SU-DHL-6 (cell line): ENCODE data around the gene FBXW8.

Experiments used
- H2AFZ ChIP-seq: fragments of 200-600 bp; sonication (generic); 2 replicates; pipeline ENCODE4 v1.6.1; 2014; ENCODE audit warnings: low read depth, mild to moderate bottlenecking, moderate library complexity, mixed read lengths, antibody characterized with exemption, low read length; ENCODE audit not compliant: severe bottlenecking
- H3F3A ChIP-seq: fragments of 200-600 bp; shearing (Covaris generic); 2 replicates; pipeline ENCODE4 v1.6.0; 2016; ENCODE audit warnings: antibody characterized with exemption, mild to moderate bottlenecking; ENCODE audit not compliant: insufficient read depth
- H3K27ac ChIP-seq: fragments of 200-600 bp; sonication (generic); 2 replicates; pipeline ENCODE4 v1.5.1; 2016; ENCODE audit warnings: low read depth, mild to moderate bottlenecking, low read length, moderate library complexity, mixed read lengths
- H3K27me3 ChIP-seq: fragments of 200-600 bp; sonication (generic), shearing (Covaris generic); 2 replicates; pipeline ENCODE4 v1.6.0; 2014; ENCODE audit warnings: mild to moderate bottlenecking, low read length
- H3K36me3 ChIP-seq: fragments of 200-600 bp; sonication (generic); 2 replicates; pipeline ENCODE4 v1.6.1; 2014; ENCODE audit warnings: mild to moderate bottlenecking, low read length, mixed read lengths
- H3K4me2 ChIP-seq: fragments of 300-600, 200-600 bp; shearing (Covaris generic), sonication (generic); 2 replicates; pipeline ENCODE4 v1.6.0; 2014; ENCODE audit warnings: low read length, low read depth, mild to moderate bottlenecking; ENCODE audit not compliant: poor library complexity, severe bottlenecking
- H3K4me3 ChIP-seq: fragments of 200-600 bp; sonication (generic); 2 replicates; pipeline ENCODE4 v1.5.1; 2014; ENCODE audit warnings: antibody characterized with exemption, low read length, mild to moderate bottlenecking, mixed read lengths; ENCODE audit not compliant: insufficient read depth, poor library complexity, severe bottlenecking
- H3K79me2 ChIP-seq: fragments of 200-600 bp; sonication (generic); 2 replicates; pipeline ENCODE4 v1.6.1; 2014; ENCODE audit warnings: mild to moderate bottlenecking, low read length, moderate library complexity; ENCODE audit not compliant: insufficient read depth
- H3K9ac ChIP-seq: fragments of 200-600 bp; sonication (generic); 2 replicates; pipeline ENCODE4 v1.7.0; 2014; ENCODE audit warnings: mild to moderate bottlenecking, low read length
- H3K9me2 ChIP-seq: fragments of 200-600 bp; sonication (generic); replicated peaks from 2 replicates; pipeline ENCODE4 v1.6.1; 2014; ENCODE audit warnings: low read length; ENCODE audit not compliant: insufficient read depth
- H3K9me3 ChIP-seq: fragments of 200-600 bp; sonication (generic); 2 replicates; pipeline ENCODE4 v1.6.1; 2014; ENCODE audit warnings: low read length, mixed read lengths; ENCODE audit not compliant: insufficient read depth
- H4K20me1 ChIP-seq: fragments of 200-600 bp; sonication (generic); 2 replicates; pipeline ENCODE4 v1.6.1; 2014; ENCODE audit warnings: low read depth, mild to moderate bottlenecking, antibody characterized with exemption, low read length, moderate library complexity, mixed read lengths
- EZH2phosphoT487 ChIP-seq: fragments of 200-600 bp; sonication (generic), shearing (Covaris generic); conservative IDR thresholded peaks from 2 replicates; pipeline ENCODE4 v1.6.1; 2018; ENCODE audit warnings: mild to moderate bottlenecking, antibody characterized with exemption, low read length, moderate library complexity, mixed read lengths
- TF ChIP-seq, protein P1 (sequence below): fragments of 200-600 bp; sonication (generic); IDR thresholded peaks from one replicate; pipeline ENCODE4 v1.5.1; 2017; ENCODE audit warnings: antibody characterized with exemption, mild to moderate bottlenecking, low read length, moderate library complexity; ENCODE audit not compliant: insufficient read depth, poor library complexity, severe bottlenecking

Gene FBXW8

DNA sequence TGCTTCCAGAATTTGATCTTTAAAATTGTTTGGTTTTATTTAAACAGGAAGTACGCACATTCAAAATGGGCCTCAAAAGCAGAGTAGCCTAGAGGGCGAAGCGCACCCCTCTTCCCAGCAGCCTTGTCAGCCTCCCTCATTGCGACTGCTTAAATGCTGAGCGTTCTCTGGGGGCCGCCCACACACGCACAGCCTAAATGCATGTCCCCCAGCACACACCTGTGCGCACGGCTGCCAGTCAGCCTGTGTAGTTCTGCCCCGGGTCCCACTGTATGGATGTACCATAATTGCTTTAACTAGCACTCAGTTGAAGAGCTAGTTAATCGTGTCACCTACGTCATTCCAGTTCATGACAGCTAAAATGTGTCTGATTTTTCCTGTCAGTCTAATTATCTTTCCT lies 109.1 kb downstream of the FBXW8 start:
- no peak overlapping the region for H3K9ac ChIP-seq
- peaks cover 12% of the 10 kb centered on the region for H3K36me3 ChIP-seq

DNA sequence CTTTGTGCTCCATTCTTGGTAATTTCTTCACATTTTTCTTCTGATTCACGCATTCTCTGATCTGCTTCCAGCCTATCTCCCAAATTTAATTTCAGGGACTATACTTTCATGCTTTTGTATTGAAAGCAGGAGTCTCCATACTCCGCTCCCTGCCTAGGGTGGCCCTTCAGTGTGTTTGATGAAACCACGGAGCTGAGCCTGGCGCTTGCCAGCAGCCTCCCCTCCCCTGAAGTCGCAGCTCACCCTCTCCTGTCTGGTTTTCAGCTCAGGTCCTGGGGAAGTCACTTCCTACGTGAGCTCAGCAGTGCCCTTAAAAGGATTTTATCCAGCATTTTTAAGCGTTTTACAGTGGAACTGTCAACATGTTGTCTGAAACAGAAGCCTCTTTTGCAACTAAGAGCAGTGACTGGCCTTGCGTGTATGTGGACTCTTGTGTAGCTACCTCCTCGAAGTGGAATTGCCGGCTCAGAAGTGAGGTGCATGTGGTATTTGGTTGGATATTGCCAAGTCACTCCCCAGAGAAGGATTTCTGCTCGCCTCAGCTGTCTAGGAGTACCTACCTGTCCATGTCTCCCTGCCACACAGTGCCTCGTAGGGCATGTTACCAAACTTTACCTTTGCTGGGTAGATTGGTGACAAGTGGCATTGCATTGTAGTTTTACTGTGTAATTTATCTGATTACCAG lies 109.9 kb downstream of the FBXW8 start:
- Histone ChIP-seq H3K36me3 (peaks cover 7% of the 10 kb centered on the region), H2AFZ (no peak overlapping the region), H3K27me3 (no peaks in the 10 kb centered on the region), H3K9me2 (no peaks in the 10 kb centered on the region), H3K27ac (no peak overlapping the region), H3K9ac (no peak overlapping the region), H3F3A (no peaks in the 10 kb centered on the region), H3K4me3 (no peak overlapping the region), H3K4me2 (no peak overlapping the region), H3K9me3 (no peaks in the 10 kb centered on the region), H3K79me2 (0 out of 2 replicates have a peak, but pooled peaks cover 4% of the 10 kb centered on the region), H4K20me1 (no peaks in the 10 kb centered on the region)
- TF ChIP-seq, protein P1, sequence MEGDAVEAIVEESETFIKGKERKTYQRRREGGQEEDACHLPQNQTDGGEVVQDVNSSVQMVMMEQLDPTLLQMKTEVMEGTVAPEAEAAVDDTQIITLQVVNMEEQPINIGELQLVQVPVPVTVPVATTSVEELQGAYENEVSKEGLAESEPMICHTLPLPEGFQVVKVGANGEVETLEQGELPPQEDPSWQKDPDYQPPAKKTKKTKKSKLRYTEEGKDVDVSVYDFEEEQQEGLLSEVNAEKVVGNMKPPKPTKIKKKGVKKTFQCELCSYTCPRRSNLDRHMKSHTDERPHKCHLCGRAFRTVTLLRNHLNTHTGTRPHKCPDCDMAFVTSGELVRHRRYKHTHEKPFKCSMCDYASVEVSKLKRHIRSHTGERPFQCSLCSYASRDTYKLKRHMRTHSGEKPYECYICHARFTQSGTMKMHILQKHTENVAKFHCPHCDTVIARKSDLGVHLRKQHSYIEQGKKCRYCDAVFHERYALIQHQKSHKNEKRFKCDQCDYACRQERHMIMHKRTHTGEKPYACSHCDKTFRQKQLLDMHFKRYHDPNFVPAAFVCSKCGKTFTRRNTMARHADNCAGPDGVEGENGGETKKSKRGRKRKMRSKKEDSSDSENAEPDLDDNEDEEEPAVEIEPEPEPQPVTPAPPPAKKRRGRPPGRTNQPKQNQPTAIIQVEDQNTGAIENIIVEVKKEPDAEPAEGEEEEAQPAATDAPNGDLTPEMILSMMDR, result no peak
- no peak for TF ChIP-seq EZH2phosphoT487

More for the DNA sequence above, 109.1 kb downstream of the FBXW8 start:
- Histone ChIP-seq H3K27ac (no peak overlapping the region), H3K79me2 (0 out of 2 replicates have a peak, but pooled peaks cover 4% of the 10 kb centered on the region), H3K27me3 (no peaks in the 10 kb centered on the region), H3K4me2 (no peak overlapping the region), H4K20me1 (no peaks in the 10 kb centered on the region), H3F3A (no peaks in the 10 kb centered on the region), H3K4me3 (no peak overlapping the region), H3K9me2 (no peaks in the 10 kb centered on the region), H3K9me3 (no peaks in the 10 kb centered on the region), H2AFZ (no peak overlapping the region)
- TF ChIP-seq, protein P1, result no peak
- TF ChIP-seq EZH2phosphoT487, result no peak

DNA sequence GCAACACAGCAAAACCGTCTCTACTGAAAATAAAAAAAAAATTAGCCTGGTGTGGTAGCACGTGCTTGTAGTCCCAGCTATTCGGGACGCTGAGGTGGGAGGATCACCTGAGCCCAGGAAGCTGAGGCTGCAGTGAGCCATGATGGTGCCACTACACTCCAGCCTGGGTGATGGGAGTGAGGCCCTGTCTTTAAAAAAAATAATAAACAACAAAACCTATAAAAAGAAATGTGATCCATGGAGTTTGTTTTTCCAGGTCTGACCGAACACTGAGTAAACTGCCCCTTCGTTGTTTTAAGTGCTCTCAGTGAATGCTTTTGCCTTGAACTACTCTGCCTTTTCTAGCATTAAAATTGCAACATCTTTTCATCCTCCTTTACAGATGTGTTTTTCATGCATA lies 111.7 kb downstream of the FBXW8 start:
- Histone ChIP-seq H3K79me2 (0 out of 2 replicates have a peak, but pooled peaks cover 4% of the 10 kb centered on the region), H2AFZ (no peak overlapping the region), H3F3A (no peaks in the 10 kb centered on the region), H3K4me3 (no peak overlapping the region), H3K36me3 (no peaks in the 10 kb centered on the region), H3K27me3 (no peaks in the 10 kb centered on the region), H3K4me2 (no peak overlapping the region), H3K9me3 (no peaks in the 10 kb centered on the region), H3K27ac (no peak overlapping the region), H3K9ac (no peak overlapping the region), H4K20me1 (no peaks in the 10 kb centered on the region), H3K9me2 (no peaks in the 10 kb centered on the region)
- TF ChIP-seq, protein P1, result no peak
- TF ChIP-seq EZH2phosphoT487, result no peak
